ENCODE data around the gene UPP1.

The UPP1 gene

GRCh38 chr7:48091506-48092433 lies 2.7 kb downstream of the UPP1 start:
- DNase-seq (ENCODE audit: low read depth): no peak
- H3K4me3 ChIP-seq (ENCODE audit: low read depth, low read length): no peak overlapping the region
- no peak for TF ChIP-seq CTCF (IDR thresholded peaks at IDR 0.05; ENCODE audit: control insufficient read depth, extremely low read depth, insufficient read depth)

GRCh38 chr7:48094861-48095293 lies 5.8 kb downstream of the UPP1 start:
- no peak overlapping the region for H3K4me3 ChIP-seq (ENCODE audit: low read depth, low read length)
- TF ChIP-seq CTCF (IDR thresholded peaks at IDR 0.05; ENCODE audit: control insufficient read depth, extremely low read depth, insufficient read depth): no peak
- DNase-seq (ENCODE audit: low read depth): no peak

GRCh38 chr7:48096273-48096672 lies 7.2 kb downstream of the UPP1 start:
- no peak overlapping the region for H3K4me3 ChIP-seq (ENCODE audit: low read depth, low read length)
- no peak for DNase-seq (ENCODE audit: low read depth)
- TF ChIP-seq CTCF (IDR thresholded peaks at IDR 0.05; ENCODE audit: control insufficient read depth, extremely low read depth, insufficient read depth): no peak

GRCh38 chr7:48097521-48098231 lies 8.6 kb downstream of the UPP1 start:
- no peak for TF ChIP-seq CTCF (IDR thresholded peaks at IDR 0.05; ENCODE audit: control insufficient read depth, extremely low read depth, insufficient read depth)
- no peak for DNase-seq (ENCODE audit: low read depth)
- no peak overlapping the region for H3K4me3 ChIP-seq (ENCODE audit: low read depth, low read length)

GRCh38 chr7:48098846-48099245 lies 9.8 kb downstream of the UPP1 start:
- TF ChIP-seq CTCF (IDR thresholded peaks at IDR 0.05; ENCODE audit: control insufficient read depth, extremely low read depth, insufficient read depth): no peak
- no peak for DNase-seq (ENCODE audit: low read depth)

GRCh38 chr7:48099781-48100180 lies 10.7 kb downstream of the UPP1 start:
- no peak overlapping the region for H3K4me3 ChIP-seq (ENCODE audit: low read depth, low read length)
- no peak for DNase-seq (ENCODE audit: low read depth)
- TF ChIP-seq CTCF (IDR thresholded peaks at IDR 0.05; ENCODE audit: control insufficient read depth, extremely low read depth, insufficient read depth): no peak

More at GRCh38 chr7:48098846-48099245, 9.8 kb downstream of the UPP1 start:
- H3K4me3 ChIP-seq (ENCODE audit: low read depth, low read length): no peak overlapping the region
